ENCODE data around the gene CYP20A1. TPM values are rescaled to one million over a fixed set of nuclear protein-coding genes. Genes with fewer than 3 reads are reported as not detected.
"Not testable (repeated sequence)": the region's sequence is repeated elsewhere in the genome, so short reads cannot be mapped to it uniquely, and the experiment has no call there.

The CYP20A1 gene
- total and polyA plus RNA-seq, 12 donors: 5.1 to 15.4 (median 10.7) TPM

- TF ChIP-seq CTCF (IDR thresholded peaks at IDR 0.05): no peak
- H3K27me3 ChIP-seq: no peaks in the 10 kb centered on the region
- H3K36me3 ChIP-seq: peaks cover 0 to 44% (median 0%) of the 10 kb centered on the region in 9 donors
- peaks cover 0 to 27% (median 16%) of the 10 kb centered on the region in 9 donors for H3K4me1 ChIP-seq
- 77 to 78% methylated on average over 5 of the region's 5 CpGs for WGBS, 2 donors
- H3K9me3 ChIP-seq: no peaks in the 10 kb centered on the region
- intact Hi-C loops (cut with DNase I): loop anchor here in 1 of 10 donors (5.0 to 10.0 kb wide), 2 partner anchors 212 to 574 kb away; no protein-coding TSS in a partner anchor
- DNase-seq: no peak
- no peak for ATAC-seq
- peak overlapping the region in 1 of 10 donors; percentile 95 for H3K27ac ChIP-seq
- peak overlapping the region in 5 of 10 donors; percentile 70 to 95 (median 77) for H3K4me3 ChIP-seq
Observed at GRCh38 chr2:203240491-203240890, 1.7 kb downstream of the CYP20A1 start.

- no peak overlapping the region for H3K27ac ChIP-seq
- no peaks in the 10 kb centered on the region for H3K9me3 ChIP-seq
- WGBS, 2 donors: 98% methylated on average over 6 of the region's 6 CpGs
- no peak for TF ChIP-seq CTCF (IDR thresholded peaks at IDR 0.05)
- DNase-seq (no peak), ATAC-seq (no peak)
- peaks cover 0 to 27% (median 16%) of the 10 kb centered on the region in 9 donors for H3K4me1 ChIP-seq
- no peaks in the 10 kb centered on the region for H3K27me3 ChIP-seq
- intact Hi-C loops (cut with DNase I): loop anchor here in 1 of 10 donors (5.0 to 10.0 kb wide), 2 partner anchors 210 to 572 kb away; no protein-coding TSS in a partner anchor
- H3K36me3 ChIP-seq: peaks cover 0 to 64% (median 12%) of the 10 kb centered on the region in 9 donors
- no peak overlapping the region for H3K4me3 ChIP-seq
Observed at GRCh38 chr2:203242518-203242917, 3.7 kb downstream of the CYP20A1 start.

- WGBS, 2 donors: 94 to 96% methylated on average over 3 of the region's 3 CpGs
- no peak for ATAC-seq
- intact Hi-C loops (cut with DNase I): loop anchor here in 1 of 10 donors (10.0 kb wide), 1 partner anchor 568 kb away; no protein-coding TSS in a partner anchor
- no peaks in the 10 kb centered on the region for H3K27me3 ChIP-seq
- H3K4me3 ChIP-seq: no peak overlapping the region
- no peak for TF ChIP-seq CTCF (IDR thresholded peaks at IDR 0.05)
- no peak for DNase-seq
- H3K27ac ChIP-seq: no peak overlapping the region
- no peaks in the 10 kb centered on the region for H3K9me3 ChIP-seq
- H3K4me1 ChIP-seq: peaks cover 0 to under 1% (median 0%) of the 10 kb centered on the region in 9 donors
- peaks cover 0 to 98% (median 17%) of the 10 kb centered on the region in 9 donors for H3K36me3 ChIP-seq
Observed at GRCh38 chr2:203246646-203247045, 7.8 kb downstream of the CYP20A1 start.

GRCh38 chr2:203252818-203253217, 14.0 kb downstream of the CYP20A1 start:
- intact Hi-C loops (cut with DNase I): no loop called here
- 95 to 97% methylated on average over 13 of the region's 13 CpGs for WGBS, 2 donors
- Histone ChIP-seq H3K9me3 (no peaks in the 10 kb centered on the region), H3K36me3 (peaks cover 0 to 100% (median 34%) of the 10 kb centered on the region in 9 donors), H3K4me3 (no peak overlapping the region), H3K4me1 (no peaks in the 10 kb centered on the region), H3K27ac (no peak overlapping the region), H3K27me3 (no peaks in the 10 kb centered on the region)
- no peak for ATAC-seq
- no peak for TF ChIP-seq CTCF (IDR thresholded peaks at IDR 0.05)
- no peak for DNase-seq

- H3K27me3 ChIP-seq; DNase-seq; H3K4me1 ChIP-seq; H3K27ac ChIP-seq; H3K9me3 ChIP-seq; ATAC-seq; H3K4me3 ChIP-seq; intact Hi-C loops (cut with DNase I): not testable (repeated sequence)
- peaks cover 0 to 100% (median 41%) of the 10 kb centered on the region in 9 donors for H3K36me3 ChIP-seq
- WGBS, 2 donors: 82 to 85% methylated on average over 10 of the region's 10 CpGs
Observed at GRCh38 chr2:203253422-203254095, 14.7 kb downstream of the CYP20A1 start.
